GM18870 (cell line): Measurements from ENCODE around the gene SGIP1.

Source experiments
- ATAC-seq: cut with Tn5 transposase; IDR thresholded peaks from one replicate; pipeline ENCODE4 v1.9.1; 2021; ENCODE audit warnings: moderate library complexity; ENCODE audit not compliant: unreplicated experiment

SGIP1 gene

DNA sequence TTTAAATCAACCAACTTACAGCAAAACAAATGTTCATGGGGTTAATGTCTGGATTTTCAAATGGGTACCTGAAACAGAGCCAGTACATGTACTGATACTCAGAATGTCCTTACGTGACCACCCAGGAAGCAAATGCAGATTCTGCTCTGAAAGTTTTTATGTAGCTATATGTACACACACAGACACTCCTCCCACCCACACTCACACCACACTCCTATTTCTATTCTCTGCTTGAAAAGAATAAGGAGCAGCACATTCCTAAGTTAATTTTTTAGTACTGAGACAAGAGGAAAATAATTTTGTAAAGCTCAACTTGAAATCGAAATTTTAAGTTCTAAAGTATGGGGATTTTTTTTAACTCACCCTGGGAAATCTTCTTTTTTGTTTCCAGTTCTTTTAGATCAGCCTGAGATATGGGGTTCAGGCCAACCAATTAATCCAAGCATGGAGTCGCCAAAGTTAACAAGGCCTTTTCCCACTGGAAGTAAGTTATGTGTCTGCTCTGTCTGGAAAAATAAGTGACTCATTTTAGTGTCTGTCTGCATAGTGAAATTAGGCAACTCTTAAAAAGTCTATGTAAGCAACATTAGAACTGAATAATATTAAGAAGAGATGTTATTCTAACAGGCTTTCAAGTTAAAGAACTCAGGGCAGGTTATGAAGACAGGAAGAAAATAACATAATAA, 142.8 kb downstream of the SGIP1 start:
- ATAC-seq, result no peak

DNA sequence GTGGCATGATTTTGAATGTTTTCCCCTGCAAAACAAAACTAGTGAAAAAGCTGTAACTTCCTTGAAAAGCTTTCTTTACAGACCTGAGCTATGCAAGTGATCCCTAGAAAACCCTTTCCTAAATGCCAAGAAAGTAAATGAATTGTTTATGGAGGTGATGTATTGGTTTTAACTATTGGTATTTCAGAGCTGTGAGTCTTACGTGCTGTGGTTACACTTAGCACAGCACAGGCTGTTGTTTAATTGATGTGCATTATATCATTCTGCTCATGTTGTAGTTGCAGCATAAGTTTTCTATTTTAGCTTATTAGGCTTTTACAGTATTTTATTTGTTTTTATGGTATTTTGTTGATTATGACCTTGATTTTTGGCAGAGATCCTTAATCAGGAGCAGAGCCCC, 144.2 kb downstream of the SGIP1 start:
- no peak for ATAC-seq

DNA sequence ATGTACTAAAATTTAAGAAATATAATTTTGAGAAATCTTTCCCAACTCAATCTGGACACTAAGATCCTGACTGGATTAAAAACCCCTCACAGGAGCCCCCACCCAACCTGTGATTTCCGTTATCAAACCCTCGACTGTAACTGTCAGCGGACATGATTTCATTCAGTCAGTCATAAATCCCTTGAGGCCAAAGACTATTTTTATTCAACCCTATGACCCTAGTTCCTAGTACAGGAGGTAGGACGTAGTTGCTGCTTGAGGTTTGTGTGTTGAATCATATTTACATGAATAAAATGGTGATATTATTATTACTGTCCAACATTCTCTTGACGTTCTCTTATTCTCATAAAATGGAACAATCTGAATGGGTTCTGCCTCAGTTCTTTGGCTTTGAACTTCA, 145.2 kb downstream of the SGIP1 start:
- ATAC-seq, result no peak

DNA sequence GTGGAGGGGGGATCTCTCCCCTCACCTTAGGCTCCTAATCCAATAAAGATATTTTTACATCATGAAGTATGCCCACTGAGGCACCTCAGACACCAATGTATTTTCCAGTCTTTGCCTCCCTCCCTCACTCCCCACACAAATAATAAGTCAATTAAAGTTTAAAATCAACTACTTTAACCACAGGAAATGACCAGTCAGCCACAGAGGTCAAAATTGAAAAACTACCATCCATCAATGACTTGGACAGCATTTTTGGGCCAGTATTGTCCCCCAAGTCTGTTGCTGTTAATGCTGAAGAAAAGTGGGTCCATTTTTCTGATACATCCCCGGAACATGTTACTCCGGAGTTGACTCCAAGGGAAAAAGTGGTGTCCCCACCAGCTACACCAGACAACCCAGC, 147.7 kb downstream of the SGIP1 start:
- no peak for ATAC-seq

DNA sequence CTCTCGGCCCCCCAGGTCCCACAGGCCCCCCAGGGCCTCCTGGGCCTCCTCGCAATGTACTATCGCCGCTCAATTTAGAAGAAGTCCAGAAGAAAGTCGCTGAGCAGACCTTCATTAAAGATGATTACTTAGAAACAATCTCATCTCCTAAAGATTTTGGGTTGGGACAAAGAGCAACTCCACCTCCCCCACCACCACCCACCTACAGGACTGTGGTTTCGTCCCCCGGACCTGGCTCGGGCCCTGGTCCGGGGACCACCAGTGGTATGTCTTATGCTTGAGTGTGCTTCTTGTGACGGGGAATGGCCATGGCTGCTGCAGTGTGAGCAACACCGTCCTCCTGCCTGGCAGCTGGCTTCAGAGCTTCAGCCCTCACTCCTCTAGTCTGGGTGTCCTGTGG, 148.2 kb downstream of the SGIP1 start:
- ATAC-seq, result no peak

DNA sequence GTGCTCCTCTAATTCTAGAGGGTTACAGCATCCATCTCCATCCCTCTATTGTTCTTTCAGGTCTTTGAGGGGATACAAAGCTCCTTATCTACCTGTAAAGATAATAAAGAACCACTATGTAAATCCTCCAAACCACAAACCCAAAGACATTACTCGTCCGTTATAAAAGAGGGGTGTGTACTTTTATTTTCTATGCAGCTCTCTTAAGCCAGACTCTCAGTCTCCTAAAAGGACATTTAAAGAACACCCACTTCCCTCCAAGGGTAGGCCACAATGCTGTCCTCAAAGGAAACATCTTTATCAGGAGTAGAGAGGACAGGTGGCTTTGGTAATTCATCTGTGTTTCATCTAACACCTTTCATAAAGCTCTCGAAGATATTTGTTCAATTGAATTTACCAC, 150.4 kb downstream of the SGIP1 start:
- no peak for ATAC-seq

DNA sequence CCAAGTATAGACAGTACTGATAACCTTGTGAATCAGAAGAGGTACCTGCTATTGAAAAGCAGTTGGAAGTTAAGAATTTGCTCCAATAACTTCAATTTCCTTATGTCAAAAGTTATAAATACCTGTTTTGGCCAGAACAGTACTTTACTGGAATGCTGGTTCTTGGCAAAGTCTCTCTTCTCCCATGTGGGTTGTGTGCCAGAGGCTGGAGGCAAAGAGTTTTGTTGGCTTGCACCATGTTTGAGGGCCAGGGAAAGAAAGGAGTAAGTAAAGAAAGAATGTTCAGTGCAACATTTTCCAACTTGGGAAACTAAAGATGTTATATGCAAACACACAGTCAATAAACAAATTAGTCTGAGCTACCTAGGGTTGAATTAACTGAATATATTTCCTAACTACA, 151.3 kb downstream of the SGIP1 start:
- no peak for ATAC-seq

DNA sequence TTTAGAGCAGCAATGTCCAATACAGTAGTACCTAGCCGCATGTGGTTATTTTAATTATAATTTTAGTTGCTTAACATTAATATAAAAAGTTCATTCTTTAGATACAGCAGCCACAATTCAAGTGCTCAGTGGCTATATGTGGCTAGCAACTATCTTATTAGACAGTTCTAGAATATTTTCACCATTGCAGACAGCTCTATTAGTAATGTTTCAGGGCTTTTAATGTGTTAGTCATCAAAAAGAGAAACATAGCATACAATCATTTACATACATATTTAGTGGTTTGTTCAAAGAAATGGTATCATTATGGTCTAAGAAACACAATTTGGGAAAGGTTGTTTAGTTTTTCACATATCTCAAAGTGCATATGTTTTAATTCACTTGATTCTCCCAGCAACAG, 151.7 kb downstream of the SGIP1 start:
- ATAC-seq, result no peak

DNA sequence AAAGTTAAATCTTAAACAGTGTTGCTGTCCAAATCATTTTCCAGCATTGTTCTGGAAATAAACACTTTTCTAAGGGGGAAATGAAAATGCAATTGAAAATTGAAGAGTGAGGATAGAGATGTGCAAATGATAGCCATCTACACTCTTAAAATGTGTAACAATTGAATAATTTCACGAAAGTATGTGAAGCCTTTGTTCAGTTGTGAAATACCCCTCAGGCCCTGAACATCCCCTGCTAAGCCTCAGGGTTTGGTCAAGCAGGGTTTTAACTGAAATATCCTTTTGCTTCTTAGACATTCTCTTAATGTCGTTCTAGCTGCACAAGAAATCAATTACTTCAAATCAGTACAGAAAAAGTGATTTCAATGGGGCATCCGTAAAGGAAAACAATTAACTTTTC, 152.5 kb downstream of the SGIP1 start:
- no peak for ATAC-seq

DNA sequence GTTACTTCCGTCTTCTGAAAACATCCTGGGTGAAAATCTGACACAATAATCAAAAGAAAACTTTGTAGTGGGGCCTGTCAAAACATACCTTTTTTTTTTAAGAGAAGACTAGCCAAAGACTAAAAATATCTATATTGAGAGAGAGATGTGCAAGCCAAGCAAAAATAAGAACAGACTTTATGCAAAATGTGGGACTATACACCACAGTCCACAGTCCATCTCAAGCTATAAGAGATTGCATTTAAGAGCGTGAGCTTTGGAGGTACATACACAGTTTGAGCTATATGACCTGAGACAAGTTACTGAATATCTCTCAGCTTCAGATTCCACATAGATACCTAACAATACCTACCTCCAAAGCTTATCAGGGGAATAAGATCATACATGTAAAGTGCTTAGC, 153.4 kb downstream of the SGIP1 start:
- ATAC-seq, result no peak

DNA sequence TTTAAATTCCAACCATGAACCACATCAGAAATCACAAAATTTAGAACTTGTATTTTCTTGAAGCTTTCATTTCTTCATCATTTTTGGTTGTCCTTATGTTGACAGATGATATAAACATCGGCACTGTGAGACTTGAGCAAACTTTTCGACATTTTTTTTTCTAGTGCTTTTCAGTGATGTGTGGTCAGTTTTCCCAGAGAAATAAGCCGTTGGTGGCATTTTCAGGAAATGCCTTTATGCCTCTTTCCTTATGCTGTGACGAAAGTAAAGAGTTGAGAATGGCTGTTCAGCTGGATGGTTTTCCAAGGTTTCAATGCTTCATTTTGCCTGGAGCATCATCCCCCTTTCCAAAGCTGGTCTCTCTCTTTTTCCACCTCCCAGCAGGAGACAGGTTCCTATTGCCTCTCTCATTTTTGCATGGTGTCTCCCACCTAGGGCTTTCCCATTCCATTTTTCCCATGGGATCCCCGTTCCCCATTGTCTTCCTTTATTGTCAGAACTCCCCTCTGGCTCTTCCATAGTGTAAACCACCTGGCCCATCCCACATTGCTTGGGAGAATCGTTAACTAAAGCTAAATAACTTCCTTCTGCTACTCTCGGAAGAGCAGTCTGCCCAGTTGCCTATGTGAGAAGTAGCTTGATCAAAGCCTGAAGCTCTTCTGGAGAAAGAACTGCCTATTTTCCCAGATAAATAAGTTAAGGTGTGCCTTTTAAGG, 156.9 kb downstream of the SGIP1 start:
- no peak for ATAC-seq

DNA sequence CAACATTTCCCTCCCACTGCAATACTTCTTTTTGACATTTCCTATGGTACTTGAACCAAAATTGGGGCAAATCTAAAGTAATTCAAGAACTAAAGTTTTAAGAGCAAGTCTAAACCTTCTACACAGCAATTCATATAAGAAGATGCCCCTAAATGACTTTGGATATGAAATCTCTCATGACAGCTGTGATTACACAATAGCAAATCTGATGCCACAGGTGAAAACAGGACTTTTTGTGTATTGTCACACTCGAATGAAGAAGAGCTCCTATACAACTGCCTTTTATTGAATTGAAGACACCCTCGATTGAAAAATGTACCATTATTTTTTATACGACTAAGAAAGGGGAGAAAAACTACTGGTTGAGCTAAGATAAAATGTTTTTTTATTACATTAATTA, 158.7 kb downstream of the SGIP1 start:
- ATAC-seq, result no peak

DNA sequence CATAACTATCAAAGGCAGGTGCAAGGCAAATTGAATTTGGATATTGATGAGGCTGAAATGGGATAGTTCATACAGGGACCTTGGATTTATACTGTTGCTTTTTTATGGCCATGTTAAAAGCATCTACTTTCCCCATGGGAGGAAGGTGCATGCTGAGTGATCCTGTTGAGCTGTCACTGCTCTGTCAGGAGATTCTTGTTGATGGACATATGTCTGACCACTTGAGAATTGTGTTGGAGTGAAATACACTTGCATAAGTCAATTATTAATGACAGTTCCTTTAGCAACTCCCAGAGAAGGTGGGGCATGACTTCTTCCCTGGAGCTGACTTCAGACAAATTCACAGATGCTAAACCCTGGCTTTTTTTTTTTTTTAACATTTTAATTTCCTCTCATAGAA, 159.9 kb downstream of the SGIP1 start:
- ATAC-seq, result no peak

DNA sequence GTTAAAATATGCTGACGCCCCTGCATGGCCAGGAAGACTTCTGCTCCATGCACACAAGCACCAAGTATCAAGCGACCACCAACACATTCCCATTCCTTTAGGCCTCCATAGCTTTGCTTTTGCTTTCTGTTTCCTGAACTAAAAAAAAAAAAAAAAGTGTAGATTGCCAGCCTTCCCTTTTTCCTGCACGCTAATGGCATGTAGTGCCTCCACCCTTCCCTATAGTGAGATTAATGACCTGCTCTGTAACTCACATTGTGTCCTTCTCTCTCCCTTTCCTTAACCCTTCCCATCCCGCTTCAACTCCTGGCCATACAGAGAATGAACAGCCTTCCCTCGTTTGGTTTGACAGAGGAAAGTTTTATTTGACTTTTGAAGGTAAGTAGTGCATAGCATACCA, 161.2 kb downstream of the SGIP1 start:
- no peak for ATAC-seq

DNA sequence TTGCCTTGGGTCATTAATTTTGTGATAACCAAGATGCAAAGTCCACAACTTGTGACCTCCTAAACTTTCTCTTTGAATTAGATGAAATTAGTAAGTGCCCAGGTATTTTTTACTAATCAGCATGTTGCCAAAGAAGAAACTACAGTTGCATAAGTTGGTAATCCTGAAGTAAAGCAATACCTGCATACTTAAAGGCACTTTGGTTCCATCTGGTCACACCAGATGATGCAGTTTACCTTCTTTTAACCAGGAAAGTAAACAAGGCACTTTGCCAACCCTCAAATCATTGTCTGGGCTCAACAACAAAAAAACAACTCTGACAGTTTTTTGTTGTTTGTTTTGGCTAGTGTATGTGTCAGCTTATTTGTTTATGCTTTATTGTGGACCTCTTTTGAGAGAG, 162.8 kb downstream of the SGIP1 start:
- ATAC-seq, result no peak

DNA sequence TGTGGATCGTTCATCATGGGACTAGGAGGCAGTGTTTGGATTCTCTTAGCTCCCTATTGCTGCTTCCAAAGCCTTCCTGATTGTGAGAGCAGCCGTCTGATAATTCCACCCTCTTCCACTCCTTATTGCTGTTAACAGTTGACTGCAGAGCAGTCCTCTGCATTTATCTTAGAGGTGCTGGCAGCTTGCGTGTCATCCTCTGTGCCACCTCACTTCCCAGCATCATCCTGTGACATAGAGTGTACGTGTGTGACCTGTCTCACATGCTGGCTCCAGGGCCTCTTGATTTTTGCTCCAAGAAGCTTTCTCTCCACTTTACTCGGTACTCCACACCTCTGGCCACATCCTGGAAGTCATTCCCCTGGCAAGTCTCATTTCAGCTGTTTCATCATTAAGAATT, 165.3 kb downstream of the SGIP1 start:
- ATAC-seq, result no peak

DNA sequence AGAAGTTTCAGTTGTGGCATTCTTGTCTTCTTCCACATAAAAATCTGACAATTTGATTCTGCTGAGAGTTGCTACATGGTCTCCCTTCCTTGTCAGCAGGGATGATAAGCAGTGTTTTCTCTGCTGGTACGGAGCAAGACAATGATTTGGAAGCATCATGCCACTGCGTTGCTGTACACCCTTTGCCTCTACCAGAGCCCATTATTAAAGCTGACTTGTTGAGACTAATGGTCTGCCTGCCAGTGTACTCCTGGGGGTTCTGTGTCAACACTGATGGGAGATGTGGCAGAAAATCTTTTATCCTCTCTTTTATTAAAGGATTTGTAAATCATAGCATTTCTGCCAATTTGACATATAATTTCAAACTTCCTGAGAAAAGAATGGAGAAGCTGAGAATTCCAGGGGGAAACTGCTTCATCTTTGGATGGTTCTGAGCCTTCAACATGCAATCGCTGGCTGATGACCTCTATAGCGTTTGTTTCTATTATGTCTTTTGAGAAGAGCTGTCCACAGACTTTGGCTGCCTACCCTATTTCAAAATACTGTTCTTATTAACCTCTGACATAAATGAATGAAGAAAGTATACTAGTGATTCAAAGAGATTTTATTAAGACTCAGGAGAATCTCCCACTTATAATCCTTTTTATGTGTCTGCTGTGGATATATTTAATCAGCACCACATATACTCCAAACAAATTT, 170.4 kb downstream of the SGIP1 start:
- ATAC-seq, result no peak

DNA sequence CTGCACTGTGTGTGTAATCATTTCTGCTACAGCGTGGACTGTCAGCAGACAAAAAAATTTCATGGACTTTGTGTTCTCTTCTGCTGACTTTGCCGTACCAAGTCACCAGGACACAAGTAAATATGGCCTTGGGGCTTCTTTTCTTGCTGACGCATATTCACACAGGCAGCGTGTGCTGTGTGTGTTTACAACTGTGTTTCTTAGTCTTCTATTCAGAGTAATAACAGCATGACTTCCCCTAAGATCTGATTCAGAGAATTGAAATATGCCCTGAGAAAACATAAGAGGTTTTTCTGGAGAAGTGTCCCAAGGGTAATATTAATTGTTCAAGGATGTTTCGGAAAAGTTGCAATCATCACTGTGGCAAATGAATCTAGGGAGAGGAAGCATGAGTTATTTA, 171.2 kb downstream of the SGIP1 start:
- no peak for ATAC-seq

DNA sequence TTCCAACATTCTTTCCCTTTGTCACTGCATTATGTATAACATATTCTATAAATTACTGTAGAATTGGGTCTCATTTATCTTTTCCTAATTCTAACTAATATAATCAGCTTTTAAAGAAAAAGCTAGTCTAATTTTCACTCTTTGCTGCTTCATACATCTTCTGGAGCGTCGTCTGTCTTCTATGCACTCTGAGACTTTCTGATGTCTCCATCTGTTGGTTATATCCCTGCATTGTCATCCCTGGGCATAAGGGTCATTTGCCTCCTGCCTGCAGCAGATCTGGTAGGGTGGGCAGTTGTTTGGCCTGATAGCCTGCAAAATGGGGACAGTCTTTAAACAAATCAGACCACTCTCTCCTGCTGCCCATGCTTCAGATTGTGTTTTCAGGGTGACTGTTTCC, 177.5 kb downstream of the SGIP1 start:
- ATAC-seq, result no peak

DNA sequence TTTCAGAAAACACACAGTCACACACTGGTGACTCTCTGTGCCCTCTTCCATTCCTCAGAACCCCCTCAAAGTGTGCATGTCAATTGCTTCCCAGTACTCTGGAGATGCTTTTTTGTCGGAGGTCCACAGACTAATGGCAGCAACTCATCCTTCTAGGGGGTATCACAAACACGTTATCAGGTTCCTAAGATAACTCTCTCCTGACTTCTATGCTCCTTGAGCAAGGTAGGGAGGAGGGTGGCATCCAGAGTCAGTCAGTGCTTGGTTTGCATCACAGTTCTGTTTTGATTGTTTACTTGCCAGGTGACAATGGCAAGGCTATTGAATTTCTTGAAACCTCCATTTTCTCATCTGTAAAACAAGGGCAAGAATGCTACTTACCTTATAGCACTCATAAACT, 178.9 kb downstream of the SGIP1 start:
- no peak for ATAC-seq

DNA sequence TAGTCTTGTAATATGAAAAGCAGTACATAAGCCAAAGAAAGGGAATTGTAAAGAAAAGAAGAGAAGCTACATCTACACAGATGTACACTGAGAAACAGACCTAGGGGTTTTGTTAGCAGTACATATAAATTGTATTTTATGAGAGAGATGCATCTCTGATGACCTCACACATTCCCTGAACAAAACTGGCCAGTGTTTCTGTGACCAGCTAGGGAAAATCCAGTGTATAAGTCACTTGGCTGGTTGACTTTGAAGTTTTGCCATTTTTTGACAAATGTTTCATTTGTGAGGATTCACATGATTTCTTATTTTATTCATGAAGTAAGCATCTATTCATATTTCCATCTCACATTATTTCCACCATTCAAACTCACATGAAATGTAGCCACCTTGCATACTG, 190.0 kb downstream of the SGIP1 start:
- no peak for ATAC-seq

DNA sequence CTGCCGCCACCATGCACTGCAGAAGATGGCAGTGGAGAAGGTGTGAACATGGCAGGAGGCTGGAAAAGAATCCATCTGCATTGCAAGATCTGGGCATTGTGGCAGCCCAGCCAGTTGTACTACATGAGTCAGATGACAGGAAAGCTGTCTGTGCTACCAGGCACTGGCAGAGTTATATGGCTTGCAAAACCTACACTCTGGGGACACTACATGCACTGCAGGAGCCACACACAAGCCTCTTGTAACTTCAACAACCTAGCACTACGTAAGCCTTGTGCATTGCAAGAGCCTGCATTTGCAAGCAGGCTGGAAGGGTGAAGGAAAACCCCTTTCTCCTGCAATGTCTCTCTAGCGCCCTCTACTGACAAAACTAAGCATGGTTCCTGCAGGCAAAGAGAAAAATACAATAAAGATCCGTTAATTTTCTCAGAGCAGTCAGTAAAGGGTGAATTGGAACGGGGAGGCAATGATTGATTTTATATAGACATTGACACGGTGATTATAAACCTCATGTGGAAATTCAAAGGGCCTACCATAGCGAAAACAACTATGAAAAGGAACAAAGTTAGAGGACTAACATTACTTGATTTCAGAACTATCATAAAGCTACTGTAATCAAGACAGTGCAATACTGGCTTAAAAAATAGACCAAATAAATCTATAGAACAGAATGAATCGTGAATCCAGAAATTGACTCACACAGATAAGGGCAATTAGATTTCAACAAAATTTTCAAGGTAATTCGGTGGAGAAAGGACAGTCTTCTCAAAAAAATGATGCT, 192.1 kb downstream of the SGIP1 start:
- peak; percentile 80 for ATAC-seq
